ENCODE measurements around the gene PEAK1.
"Not testable (repeated sequence)": the region's sequence is repeated elsewhere in the genome, so short reads cannot be mapped to it uniquely, and the experiment has no call there.

PEAK1 gene

DNA sequence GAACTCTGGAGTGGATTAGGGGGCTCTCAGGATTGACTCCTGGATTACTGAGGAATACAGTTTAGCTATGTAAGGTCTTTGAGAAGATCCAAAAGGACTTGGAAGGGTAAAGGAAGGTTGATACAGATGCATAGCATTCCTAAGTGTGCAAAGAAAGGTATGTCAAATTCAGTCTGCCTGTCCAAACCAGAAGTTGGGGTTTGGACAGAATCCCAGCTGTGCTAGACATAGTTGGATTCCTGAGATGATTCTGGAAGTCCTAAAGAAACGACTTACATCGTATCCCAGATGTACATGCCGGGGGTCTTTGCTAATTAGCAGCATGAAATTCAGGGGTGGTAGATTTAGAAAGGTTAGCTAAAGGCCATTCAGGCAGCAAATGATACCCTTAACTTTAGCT, 251.3 kb downstream of the PEAK1 start:
- DNase-seq, result no peak

DNA sequence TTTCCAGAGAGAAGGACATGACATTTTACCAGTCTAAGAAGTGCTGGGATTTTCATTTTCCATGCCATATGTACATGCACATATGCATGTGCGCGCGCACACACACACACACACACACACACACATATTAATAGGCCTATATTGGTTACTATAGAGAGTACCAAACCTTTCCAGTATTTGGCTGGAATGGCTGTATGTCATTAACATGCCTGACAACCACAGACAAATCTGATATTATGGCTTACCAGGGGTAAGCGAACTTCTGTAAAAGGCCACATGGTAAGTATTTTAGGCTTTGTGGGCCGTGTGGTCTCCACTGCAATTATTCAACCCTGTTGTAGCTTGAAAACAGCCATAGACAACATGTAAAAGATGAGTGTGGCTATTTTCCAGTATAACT, 251.8 kb downstream of the PEAK1 start:
- no peak for DNase-seq

DNA sequence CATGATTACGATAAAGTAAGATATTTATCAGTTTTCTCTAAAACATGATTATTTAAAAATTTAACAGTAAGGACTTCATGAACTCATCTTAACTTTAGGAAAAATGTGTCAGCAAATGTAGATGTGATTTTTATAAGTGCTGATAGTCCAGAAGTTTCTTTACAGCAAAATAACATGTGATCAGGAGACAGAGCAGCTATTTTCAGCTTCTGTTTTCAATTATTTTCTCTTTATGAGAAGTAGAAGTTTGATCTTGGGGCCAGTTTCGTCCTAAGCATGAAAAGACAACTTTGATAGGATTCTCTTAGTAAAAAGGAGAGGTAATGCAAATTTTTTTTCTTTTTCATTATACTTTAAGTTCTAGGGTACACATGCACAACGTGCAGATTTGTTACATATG, 252.5 kb downstream of the PEAK1 start:
- peak in 2 of 4 experiments; percentile 6 to 33 for DNase-seq

- DNase-seq, result no peak
Measured at GRCh38 chr15:77163781-77164384, 256.0 kb downstream of the PEAK1 start.

- DNase-seq, result peak in 3 of 4 experiments; percentile 7 to 62 (median 57)
Measured at GRCh38 chr15:77162872-77163633, 256.9 kb downstream of the PEAK1 start.

DNA sequence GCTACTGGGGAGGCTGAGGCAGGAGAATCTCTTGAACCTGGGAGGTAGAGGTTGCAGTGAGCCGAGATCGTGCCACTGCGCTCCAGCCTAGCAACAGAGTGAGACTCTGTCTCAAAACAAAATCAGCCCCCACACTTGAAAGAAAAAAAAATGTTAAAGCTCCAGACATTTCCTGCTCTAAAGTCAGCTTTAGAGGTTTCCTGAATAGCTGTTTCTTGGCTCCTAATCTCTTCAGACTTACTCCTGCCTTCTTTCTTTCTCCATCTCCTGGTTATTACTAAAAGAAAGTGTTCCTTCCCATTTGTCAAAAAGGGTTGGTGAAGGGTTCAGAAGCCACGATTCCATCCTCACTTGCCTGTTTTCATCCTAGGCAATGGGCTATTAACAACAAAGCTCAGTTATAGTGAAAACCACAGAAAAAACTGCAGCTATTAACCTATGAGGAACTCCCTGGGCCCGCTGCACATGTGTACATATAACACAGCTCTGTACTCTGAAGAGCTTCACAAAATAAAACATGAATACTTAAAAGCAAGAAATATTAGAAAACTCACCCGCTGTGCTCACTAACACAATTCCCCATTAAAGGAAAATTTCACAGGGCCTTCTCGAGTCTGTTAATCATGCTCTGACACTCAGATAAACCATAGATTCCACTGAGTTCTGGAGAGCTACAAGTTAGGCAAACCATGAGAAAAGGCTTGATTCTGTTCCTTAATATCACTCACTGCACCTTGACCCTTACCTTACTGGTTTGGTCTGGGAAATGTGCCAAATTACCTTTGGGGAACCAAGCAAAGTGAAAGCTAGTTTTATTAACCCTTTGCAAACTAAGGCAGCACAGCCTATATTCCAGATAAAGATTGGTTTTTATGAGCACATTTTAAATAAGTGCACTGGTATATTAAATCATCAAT, 259.1 kb downstream of the PEAK1 start:
- peak in 1 of 4 experiments; percentile 36 for DNase-seq

DNA sequence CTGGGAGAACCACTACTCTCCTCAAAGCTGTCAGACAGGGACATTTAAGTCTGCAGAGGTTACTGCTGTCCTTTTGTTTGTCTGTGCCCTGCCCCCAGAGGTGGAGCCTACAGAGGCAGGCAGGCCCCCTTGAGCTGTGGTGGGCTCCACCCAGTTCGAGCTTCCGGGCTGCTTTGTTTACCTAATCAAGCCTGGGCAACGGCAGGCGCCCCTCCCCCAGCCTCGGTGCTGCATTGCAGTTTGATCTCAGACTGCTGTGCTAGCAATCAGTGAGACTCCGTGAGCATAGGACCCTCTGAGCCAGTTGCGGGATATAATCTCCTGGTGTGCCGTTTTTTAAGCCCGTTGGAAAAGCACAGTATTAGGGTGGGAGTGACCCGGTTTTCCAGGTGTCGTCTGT, 263.9 kb downstream of the PEAK1 start:
- not testable (repeated sequence) for DNase-seq

DNA sequence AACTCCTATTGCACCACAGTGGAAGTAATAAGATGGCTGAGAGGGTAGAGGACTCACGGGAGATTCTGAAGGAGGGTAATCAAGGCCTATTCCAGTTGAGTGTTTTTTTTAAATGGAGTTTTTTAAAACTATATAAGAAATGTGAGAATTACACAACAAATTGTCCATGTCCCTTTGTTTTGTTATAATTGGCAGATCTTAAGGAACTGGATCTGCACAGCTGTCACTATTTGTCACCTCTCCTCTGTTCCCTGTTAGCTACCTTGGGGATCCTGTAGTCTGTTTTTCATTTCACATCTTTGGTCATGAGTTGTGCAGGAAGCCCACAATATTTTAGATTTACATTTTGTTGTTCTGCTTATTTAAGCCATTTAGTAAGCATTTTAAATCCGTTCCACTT, 271.7 kb downstream of the PEAK1 start:
- no peak for DNase-seq

GRCh38 chr15:77145370-77145769, 274.5 kb downstream of the PEAK1 start:
- DNase-seq, result no peak

- DNase-seq, result no peak
Measured at GRCh38 chr15:77144492-77145070, 275.3 kb downstream of the PEAK1 start.

DNA sequence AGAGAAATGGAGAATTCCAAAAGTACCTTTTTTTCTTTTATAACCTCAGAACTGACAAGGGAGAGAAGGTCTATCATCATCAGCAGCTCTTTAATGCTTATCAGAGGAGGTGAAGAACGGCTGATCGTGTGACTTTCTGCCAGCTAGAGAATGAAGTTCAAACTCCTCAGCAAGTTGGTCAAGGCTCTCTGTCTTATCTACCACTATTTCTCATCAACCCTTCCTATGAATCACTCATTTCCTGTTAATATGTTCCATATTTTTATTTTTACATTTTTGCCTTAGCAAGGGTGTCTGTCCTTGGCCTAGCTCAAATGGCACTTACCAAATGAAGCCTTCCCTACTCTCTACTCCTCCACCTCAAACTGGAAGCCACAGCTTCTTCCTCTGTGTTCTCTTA, 275.9 kb downstream of the PEAK1 start:
- DNase-seq, result no peak

DNA sequence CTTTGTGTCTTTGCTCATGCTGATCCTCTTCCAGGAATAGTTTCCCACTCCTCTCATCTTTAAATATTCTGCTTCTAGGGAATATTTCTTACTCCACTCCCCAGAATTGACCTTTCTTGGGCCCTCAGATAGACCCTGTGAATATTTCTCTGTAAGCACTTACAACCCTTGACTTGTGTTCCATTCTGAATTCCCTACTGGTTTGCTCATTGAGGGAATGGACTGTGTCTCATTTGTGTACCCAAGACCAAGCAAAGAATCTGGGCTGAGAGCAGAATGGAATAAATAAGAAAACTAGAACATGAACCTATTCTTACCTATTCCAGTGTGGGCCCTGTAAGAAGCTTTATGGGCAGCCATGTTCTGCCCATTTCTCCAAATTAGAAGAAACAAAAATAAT, 276.3 kb downstream of the PEAK1 start:
- no peak for DNase-seq

DNA sequence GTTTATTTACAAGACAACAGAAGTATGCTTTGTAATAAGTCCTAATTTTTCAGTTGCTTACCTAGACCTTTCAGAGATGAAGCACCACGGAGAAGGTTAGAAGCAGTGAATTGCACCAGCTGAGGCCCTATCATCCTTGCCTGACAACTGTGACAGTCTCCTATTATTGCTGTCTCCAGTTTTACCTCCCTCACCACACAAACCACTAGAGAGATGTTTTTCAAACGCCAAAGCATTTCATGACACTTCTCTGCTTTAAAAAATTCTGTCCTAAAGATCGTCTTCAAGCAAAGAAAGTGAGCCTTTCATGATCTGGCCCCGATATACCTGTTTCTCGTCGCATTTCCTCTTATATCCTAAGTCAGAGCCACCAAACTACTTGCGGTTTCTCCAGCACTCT, 276.7 kb downstream of the PEAK1 start:
- no peak for DNase-seq

GRCh38 chr15:77140220-77140619, 279.7 kb downstream of the PEAK1 start:
- DNase-seq, result no peak

DNA sequence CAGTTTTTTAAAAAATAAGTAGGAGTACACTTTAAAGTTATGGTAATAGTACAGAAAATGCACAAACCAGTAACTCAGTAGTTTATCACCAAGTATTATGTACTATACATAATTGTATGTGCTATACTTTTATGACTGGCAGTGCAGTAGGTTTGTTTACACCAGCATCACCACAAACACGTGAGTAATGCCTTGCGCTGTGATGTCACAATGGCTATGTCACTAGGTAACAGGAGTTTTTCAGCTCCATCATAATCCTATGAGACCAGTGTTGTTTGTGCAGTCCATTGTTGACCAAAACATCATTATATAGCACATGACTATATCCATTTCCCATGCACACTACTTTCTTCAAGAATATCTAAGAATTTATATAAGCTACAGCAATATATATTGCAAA, 280.6 kb downstream of the PEAK1 start:
- no peak for DNase-seq

- DNase-seq, result no peak
Measured at GRCh38 chr15:77138167-77138522, 281.8 kb downstream of the PEAK1 start.

- DNase-seq, result no peak
Measured at GRCh38 chr15:77135181-77135580, 284.7 kb downstream of the PEAK1 start.

GRCh38 chr15:77130315-77130930, 289.5 kb downstream of the PEAK1 start:
- DNase-seq, result no peak

DNA sequence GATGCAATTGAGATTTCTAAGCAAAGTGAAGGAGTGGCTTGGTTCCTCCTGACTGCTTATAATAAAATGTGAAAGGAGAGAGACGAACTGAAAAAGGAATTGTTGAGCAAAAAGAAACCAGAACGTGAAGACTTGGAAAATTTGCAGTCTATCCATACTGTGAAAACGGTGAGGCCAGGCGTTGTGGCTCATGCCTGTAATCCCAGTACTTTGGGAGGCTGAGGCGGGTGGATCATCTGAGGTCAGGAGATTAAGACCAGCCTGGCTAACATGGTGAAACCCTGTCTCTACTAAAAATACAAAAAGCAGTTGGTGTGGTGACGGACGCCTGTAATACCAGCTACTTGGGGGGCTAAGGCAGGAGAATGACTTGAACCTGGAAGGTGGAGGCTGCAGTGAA, 292.3 kb downstream of the PEAK1 start:
- DNase-seq, result no peak

DNA sequence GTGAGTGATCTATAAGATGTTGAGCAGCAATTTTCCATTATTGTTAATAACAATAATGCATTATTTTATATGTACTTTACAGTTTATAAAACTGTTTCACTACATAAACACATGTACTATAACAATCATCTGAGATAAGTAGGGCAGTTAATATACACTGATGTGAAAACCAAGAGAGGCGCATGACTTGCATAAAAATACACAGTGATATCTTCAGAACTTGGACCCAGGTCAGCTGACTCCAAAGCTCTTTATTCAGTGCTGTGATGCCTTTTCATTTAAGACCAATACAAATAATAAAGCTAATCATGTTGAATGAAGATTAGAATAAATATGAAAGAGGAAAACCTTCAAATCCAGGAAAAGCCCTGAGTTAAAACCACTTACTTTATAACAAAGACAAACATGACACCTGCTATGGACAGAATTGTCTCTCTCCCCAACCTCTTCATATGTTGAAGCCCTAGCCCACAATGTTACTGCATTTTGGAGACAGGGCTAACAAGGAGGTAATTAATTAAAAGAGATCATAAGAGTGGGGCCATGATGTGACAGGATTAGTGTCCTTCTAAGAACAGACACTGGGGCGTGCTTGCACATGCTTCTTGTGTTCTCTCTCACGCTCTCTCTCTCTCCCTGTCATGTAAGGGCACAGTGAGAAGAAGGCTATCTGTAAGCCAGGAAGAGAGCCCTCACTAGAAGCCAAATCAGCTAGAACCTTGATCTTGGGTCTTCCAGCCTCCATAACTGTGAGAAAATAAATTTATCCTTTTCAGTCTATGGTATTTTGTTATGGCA, 293.2 kb downstream of the PEAK1 start:
- no peak for DNase-seq

DNA sequence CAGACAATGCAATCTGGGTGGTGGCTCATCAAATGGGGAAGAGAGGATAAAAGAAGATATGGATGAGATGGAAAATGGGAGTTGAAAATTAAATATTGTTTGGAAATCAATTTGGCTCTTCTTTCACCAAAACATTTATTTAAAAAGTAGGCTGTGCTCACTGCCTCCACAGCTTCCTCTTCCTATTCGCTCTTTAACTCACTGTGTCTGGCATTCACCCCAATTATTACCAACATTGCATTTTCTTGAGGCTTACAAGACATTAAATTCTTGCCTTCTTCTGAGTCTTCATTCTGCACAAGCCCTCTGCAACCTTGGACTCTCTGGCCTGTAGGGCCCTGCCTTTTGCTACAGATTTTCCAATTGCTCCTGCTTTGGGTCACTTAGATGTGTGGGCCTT, 296.1 kb downstream of the PEAK1 start:
- peak in 2 of 4 experiments; percentile 7 to 38 for DNase-seq

GRCh38 chr15:77122576-77122975, 297.3 kb downstream of the PEAK1 start:
- DNase-seq, result no peak
